GM19467 (cell line): ENCODE data around the gene CARTPT.

Experiments used
- ATAC-seq: cut with Tn5 transposase; IDR thresholded peaks from one replicate; pipeline ENCODE4 v1.9.1; 2021; ENCODE audit warnings: mild to moderate bottlenecking, moderate library complexity; ENCODE audit not compliant: unreplicated experiment

Gene CARTPT

DNA sequence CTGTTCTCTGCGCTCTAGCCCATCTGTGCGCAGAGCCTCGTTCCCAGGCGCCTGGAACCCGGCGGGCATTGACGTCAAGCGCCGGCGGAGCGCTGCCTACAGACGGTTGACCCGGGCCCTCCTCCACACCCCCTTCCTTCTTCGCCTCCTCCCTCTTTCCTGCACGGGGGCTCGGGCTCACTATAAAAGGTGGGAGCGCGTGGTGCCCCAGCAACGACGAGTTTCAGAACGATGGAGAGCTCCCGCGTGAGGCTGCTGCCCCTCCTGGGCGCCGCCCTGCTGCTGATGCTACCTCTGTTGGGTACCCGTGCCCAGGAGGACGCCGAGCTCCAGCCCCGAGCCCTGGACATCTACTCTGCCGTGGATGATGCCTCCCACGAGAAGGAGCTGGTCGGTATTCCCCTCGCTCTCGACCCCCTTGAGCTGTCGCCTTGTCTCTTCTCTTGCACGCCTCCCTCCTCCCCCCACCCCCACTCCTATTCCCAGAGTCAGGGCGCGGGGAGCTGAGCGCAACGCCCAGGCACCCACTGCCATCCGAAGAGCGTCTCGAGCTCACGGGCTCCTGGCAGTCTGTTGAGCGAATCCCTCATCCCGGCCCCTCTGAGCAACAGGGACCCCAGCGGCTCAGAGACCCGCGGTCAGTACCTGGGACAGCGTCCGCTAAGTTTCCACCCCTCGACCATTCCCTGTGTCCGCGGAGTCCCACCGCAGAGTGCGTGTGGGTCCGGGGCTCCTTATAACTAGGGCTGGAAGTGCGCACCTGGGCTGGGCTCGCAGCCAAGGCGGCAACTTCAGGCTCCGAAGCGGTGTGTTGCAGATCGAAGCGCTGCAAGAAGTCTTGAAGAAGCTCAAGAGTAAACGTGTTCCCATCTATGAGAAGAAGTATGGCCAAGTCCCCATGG, at the start of gene CARTPT:
CARTPT (plus strand) TSS at position 213 of the 902 bp plus-strand sequence; CDS start at position 232, 19 bp downstream.
- ATAC-seq, result no peak

DNA sequence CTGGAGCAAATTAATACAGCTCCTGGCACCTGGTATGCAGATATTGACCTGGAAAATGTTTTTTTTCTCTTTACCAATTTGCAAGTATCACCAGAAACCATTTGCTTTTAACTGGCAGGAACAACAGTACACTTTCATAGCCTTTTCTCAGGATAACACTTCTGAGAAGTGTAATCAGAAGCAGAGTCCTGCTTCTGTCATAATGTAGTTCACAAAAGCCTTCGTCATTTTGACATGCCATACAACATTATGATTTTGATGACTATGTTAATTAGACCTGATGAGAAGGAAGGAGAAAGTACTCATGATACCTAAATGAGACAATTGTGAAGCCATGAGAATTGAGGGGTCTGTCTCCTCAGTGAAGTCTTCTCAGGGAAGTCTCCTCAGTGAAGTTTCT, 41.1 kb upstream of the CARTPT start:
- ATAC-seq, result no peak

DNA sequence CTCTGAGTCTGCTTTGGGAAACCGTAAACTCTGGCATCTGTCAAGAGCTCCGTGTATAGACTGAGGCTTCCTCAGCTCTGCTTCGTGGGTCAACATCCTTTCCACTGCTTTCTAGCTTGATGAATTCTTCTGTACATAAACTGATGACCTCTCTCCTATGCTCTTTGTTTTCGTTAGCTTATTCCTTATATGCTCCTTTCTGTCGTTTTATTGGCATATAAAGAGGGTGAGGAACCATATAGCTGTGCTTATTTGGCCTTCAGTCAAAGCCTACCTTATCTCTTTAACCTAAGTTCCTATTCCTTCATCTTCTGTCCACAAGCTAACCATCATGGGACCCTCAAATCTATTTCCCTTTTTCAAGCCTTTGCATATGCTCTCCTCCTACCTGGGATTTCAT, 39.4 kb upstream of the CARTPT start:
- ATAC-seq, result no peak

DNA sequence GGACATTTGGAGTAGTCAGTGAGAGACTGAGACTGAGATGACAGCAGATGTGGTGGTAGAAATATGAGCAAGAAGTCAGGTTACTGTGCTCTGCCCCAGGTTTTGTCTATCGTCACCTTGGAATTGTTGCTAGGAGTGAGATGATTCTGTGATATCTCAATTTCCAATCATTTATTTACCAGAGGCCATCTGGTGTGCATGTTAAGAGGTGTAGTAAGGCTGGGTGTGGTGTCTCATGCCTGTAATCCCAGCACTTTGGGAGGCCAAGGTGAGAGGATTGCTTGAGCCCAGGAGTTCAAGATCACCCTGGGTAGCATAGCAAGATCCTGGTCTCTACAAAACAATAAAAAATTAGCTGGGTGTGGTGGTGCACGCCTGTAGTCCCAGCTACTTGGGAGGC, 38.6 kb upstream of the CARTPT start:
- ATAC-seq, result no peak

DNA sequence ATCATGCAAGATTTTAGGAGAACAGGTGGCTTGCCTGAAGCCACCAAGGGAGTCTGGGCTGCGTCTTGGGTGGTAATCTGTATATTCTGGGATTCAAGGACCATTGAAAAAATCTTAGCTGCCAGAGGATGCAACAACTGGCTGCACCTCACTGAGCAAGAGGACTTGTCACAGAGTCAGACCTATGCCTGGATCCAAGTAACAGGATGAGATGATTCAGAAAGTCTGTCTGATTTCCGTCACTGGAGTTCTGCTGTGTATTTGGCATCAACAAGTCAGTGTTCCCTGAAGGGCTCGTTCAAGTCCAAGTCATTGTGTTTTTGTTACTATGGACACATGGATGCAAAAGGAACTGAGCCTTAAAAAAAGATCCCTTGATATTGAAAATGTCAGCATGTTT, 37.8 kb upstream of the CARTPT start:
- ATAC-seq, result no peak

DNA sequence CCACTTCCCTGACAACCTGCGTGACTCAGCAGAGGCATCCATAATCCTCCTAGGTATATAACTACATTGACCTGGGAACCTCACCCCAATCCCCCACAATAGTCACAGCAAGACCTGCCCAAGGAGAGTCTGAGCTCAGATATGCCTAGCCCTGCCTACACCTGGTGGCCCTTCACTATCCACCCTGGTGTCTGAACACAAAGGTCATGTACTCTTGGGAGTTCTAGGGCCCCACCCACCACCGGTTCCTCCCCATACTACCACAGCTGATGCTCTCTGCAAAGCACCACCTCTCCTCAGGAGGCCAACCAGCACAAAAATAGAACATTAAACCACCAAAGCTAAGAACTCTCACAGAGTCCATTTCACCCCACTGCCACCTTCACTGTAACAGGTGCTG, 34.8 kb upstream of the CARTPT start:
- ATAC-seq, result no peak

DNA sequence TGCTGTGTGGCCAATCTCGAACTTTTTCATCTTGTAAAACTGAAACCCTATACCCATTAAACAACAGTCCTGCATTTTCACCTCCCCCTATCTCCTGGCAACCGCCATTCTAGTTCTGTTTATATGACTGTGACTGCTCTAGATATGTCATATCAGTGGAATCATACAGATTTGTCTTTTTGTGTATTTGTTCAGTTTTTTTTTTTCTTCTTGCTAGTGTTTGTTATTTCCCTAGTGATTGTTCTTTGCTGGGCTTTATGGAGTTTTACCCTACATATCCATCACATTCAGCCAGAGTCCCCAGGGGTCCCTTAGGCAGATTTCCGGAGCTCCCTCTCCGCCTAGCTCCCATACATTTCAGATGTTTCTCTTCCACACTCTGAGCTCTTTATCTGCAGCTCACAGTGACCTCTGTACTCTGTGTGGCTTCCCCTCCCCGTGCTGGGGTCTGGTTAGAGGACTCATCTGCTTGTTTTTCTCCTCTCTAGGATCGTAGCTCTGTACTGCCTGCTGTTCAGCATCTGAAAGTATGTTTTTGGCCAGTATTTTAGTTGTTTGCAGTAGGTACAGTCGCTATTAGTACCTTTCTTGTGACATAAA, 25.1 kb upstream of the CARTPT start:
- no peak for ATAC-seq

DNA sequence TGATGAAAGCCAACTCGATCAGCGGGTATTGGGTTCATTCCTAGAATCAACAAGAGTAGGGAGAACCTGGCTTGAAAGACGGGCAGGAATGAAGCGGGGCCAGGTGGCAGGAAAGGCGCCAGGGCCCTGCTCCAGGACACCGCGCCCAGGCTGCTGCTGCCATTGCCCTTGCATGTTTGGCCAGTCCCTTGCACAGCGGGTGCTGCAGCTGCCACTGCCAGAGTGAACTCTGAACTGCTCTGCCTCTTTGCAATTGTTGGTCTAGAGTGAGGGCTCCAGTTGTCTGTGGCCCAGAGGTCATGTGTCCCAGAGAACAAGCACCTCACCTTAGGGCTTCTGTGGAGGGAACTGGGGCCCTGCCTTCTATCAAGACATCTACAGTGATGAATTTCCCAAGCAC, 24.0 kb upstream of the CARTPT start:
- ATAC-seq, result no peak

DNA sequence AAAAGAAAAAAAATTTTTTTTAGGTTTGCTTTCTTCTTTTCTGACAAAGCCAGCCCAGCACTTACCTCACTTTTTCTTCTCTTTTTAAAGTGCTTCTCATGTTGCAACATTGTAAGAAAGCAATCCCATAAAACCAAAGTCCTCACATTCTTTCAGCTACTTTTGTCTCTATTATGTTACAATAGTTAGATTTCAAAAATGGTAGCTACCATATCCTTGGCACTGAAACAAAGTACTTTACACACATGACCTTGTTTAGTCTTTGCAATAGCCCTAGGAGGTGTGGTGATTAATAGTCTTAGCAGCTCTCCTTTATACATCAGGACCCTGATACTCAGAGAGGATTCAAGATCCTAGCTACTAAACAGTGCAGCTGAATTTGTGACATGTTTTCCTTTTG, 23.5 kb upstream of the CARTPT start:
- ATAC-seq, result no peak

DNA sequence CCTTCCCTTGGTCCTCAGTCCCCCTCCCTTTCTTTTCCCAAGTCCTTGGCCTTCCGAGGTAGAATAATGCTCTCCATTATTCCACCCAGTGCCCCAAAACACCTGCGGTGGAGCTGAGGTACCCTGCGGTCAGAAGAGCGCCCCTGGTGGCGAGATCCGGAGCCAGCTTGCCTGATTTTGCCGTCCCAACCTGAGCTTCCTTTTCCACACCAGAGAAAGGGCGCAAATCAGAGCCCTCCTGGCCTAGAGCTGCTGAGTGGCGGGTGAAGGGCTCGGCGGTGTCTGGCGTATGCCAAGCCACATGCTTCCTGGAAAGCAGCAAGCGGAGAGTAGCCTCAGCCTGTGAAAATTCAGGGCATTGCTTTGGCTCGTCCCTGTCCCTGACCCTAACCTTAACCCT, 21.1 kb upstream of the CARTPT start:
- ATAC-seq, result no peak

DNA sequence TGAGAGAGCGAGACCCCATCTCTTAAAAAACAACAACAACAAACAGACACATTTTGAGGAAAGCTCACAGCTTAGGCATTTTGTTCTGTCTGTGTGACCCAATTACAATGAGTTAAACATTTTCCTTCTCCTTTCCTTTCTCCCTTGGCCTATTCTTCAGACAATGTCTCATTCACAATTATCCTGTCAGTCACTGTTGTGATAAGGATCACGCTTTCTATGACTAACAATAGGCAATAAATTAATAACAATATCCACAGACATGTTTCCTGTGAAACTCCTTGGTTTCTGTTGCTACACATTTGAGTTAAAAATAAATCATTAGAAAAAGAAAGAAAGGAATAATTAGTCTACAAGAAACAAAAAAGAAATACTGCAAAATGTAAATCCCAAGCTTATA, 19.8 kb upstream of the CARTPT start:
- ATAC-seq, result no peak

DNA sequence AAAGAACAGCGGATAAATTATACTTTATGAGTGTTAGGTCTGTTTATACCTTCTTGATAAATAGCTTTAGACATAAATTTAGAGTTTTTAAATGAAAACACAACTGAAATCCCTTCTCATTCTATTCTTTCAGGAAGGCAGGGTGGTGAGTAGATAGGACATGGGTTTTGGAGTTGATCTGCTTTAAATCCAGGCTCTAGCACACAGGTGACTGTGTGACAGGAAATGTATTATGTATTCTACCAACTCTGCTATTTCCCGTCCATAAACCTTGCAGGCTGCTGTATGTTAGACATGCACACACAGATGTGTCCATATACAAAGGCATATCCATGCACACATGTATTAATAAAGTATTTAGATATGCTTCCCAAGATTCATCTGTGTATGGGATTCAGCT, 19.3 kb upstream of the CARTPT start:
- no peak for ATAC-seq

DNA sequence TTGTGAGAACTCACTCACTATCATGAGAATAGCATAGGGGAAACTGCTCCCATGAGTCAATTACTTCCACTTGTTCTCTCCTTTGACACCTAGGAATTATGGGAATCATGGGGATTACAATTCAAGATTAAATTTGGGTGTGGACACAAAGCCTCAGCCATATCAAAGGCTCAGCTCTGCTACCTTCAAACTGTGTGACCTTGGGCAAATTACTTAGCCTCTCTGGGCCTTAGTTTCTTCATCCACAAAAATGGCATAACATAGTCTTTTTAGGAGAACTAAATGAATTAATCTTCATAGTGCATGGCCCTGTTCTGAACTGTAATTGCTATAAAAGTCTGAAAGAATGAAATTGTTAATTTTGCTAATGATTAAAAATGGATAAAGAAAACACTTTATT, 18.3 kb upstream of the CARTPT start:
- no peak for ATAC-seq

DNA sequence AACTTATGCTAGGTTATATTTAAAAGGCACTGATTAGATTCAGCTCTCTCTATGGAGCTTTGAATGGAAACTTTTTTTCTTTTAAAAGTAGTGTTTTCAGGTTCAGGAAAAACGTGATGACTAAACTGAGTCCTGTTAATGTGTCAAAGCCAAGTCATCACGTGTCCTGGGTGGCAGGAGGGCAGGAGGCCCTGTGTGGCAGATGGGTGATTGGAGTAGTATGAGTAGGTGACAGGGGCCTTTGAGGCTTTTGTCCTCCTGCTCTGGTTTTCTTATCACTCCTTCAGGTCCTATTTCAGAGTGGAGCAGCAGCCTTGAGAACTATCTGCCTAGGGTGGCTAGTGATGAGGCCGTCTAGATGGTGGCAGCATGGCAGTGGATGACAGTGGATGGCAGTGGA, 17.7 kb upstream of the CARTPT start:
- ATAC-seq, result no peak

DNA sequence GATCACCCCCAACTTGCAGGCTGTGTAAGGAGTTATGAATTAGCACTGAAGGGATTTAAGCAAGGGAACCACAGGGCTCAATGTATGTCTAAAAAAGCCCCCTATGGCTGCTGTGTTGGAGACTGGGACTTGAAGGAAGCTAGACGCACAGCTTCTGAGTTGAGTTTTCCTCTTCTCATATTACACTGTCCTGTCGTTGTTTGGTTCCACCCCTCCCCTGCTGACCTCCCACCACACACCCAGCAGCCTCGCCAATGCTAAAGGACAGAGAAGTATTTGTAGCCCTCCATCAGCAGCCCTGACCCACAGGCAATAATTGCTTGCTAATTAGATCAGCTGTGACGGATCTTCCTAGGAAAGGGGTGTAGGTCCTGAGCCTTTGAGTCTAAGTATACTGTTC, 15.1 kb upstream of the CARTPT start:
- no peak for ATAC-seq

DNA sequence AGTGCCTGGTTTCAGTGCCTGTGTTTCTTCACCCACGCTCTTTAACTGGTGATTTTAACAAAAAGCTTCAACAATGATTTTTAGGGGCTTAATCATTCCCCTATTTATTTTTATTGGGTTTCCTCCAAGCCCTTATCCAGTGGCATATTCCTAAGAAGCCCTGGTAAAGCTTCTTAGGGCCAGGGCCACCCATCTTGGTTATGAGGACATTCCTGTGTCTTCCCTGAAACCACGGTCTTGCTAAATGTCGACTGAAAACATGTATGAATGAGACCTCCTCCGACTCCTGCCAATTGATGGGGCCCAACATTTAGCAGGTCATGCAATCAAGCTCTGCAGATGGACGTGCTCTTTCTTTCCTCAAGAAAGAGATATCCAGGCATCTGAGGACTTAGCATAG, 13.7 kb upstream of the CARTPT start:
- ATAC-seq, result no peak

DNA sequence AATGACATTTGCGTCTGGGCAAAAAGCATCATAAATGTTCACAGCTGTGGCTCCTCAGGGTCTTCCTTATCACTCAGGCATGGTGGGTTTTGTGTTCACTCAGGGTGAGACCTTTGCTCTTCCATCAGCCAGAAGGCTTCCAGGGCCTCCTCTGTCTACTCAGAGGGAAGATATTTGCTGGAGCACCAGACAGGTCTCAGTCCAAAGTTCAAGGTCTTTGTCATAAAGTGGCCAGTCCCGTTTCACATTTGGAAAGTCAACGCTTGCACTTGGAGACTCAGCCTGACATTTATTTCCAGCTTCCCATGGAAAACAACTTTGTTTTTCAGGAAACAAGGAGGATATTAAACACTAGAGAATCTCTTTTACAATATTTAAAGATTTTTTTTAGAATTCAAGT, 12.2 kb upstream of the CARTPT start:
- no peak for ATAC-seq

DNA sequence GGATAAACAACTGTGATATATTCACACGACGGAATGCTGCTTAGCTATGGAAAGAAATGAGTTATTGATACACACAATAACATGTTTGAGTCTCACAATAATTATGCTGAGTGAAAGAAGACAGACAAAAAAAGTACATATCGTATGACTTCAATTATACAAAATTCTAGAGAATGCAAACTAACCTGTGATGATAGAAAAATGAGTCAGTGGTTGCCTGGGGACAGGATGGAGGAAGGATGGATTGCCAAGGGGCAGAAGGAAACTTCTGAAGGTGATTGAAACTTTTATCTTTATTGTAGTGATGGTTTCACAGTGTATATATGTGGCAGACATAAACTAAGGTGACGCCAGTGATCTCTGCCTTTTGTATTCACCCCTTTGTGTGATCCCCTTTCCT, 7.5 kb upstream of the CARTPT start:
- no peak for ATAC-seq

DNA sequence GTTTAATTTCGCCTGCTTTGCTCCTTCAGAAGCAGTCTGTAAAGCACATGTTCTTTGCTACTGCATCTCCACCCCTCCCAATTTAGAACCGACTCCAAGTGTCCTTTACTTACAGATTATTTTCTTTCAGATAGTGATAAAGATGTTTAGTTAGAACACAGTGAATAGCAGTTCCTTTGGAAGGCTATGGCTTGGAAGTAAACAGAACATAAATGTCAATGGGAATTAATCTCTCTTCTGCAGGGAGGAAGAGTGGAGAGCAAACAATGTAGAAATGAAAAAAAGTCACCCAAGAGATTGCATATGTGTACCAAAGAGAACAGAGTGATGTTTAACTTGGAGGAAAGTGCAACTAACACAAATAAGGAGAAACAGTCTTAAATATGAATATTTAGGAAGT, 4.2 kb upstream of the CARTPT start:
- ATAC-seq, result no peak

DNA sequence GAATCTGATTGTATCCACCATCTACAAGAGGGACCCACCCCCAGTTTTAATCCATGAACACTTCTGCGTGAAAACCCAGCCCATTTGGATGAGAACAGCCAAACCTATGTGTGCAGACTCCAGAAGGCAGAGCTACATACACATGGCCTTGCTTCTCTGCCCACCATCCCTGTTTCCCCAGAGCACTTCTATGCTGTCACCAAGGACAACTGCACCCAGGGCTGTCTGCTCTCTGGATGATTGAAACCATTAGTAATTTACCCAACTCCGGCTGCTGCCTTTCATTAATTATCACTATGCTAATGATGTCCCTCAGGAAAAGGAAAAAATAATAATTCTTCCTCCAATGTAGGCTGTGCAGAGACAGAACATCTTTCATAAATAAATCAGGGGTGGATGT, 8.9 kb downstream of the CARTPT start:
- ATAC-seq, result no peak

DNA sequence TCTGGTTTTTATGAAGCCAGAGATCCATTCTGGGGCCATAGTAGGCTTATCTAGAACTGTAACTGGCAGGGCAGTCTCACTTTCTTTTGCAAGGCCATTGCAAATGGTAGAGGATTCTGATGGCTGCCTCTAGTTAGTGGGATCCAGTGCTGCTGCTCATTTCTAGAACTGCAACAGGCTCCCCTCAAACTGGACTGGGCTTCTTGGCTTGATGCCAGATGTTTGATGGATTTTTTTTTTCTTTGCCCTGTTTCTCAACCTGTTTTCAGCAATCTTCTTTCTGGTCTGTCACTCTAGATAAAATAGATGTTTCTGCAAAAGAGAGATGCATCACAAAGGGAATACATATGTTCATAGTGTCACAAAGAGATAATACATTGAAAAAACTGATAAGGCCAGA, 11.9 kb downstream of the CARTPT start:
- ATAC-seq, result no peak

DNA sequence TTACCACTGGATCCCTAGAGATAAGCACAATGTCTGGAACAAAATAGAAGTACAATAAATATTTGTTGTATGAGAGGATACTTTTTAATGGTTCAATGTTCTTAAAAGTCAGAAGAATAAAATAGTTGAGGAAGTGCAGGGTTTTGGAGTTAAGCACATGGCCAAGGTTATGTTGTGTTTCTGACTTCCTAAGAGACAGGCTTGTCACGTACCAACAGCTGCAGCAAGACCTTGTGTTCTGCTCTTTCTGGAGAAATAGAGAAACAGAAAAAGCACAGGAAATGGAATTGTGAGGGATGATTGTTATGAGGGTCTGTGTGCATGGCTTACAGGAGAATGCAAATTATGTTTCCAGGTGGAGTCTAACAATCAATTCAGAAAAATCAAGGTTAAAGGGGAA, 12.9 kb downstream of the CARTPT start:
- ATAC-seq, result no peak

DNA sequence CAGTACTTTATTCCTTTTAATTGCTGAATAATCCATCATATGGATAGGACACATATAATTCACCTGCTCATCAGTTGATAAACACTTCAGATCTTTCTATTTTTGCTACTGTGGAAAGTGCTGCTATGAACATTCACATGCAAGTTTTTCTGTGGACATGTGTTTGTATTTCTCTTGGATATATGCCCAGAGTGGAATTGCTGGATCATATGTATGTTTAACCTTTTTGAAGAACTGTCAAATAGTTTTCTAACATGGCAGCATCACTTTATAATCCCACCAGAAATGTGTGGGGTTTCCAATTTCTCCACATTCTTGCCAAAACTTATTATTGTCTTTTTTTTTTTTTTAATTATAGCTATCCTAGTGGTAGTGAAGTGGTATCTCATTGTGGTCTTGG, 15.1 kb downstream of the CARTPT start:
- ATAC-seq, result no peak
